H9 (cell line): ENCODE measurements around the gene AGMO. TPM values are rescaled to one million over a fixed set of nuclear protein-coding genes. Genes with fewer than 3 reads are reported as not detected.

Experiments
- DNase-seq: peaks from one replicate; pipeline ENCODE4 v3.0.0-alpha.2; 2017
- H2AFZ ChIP-seq: one replicate; pipeline ENCODE4 v1.6.1; 2013; ENCODE audit warnings: mild to moderate bottlenecking, low read length, control low read depth, moderate library complexity
- H2AK5ac ChIP-seq: 2 replicates; pipeline ENCODE4 v1.6.1; 2013; ENCODE audit warnings: low read length, control low read depth, mixed read lengths; ENCODE audit not compliant: insufficient read length
- H2BK120ac ChIP-seq: one replicate; pipeline ENCODE4 v1.6.1; 2013; ENCODE audit warnings: low read depth, mild to moderate bottlenecking, low read length, control low read depth, inconsistent platforms; ENCODE audit not compliant: poor library complexity, severe bottlenecking
- H2BK12ac ChIP-seq: 2 replicates; pipeline ENCODE4 v1.6.1; 2013; ENCODE audit warnings: low read length, control low read depth, mixed read lengths, low read depth; ENCODE audit not compliant: insufficient read length
- H2BK15ac ChIP-seq: 2 replicates; pipeline ENCODE4 v1.6.1; 2013; ENCODE audit warnings: low read depth, low read length, control low read depth
- H2BK20ac ChIP-seq: one replicate; pipeline ENCODE4 v1.6.1; 2013; ENCODE audit warnings: low read depth, mild to moderate bottlenecking, low read length, control low read depth, inconsistent platforms; ENCODE audit not compliant: poor library complexity, severe bottlenecking
- H2BK5ac ChIP-seq: 2 replicates; pipeline ENCODE4 v1.6.1; 2013; ENCODE audit warnings: low read length, control low read depth, mixed read lengths; ENCODE audit not compliant: insufficient read length
- H3K14ac ChIP-seq: 2 replicates; pipeline ENCODE4 v1.6.1; 2013; ENCODE audit warnings: low read length, control low read depth; ENCODE audit not compliant: insufficient read depth
- H3K18ac ChIP-seq: 2 replicates; pipeline ENCODE4 v1.6.1; 2013; ENCODE audit warnings: low read depth, mild to moderate bottlenecking, mixed read lengths, low read length, control low read depth; ENCODE audit not compliant: insufficient read length
- H3K23ac ChIP-seq: 2 replicates; pipeline ENCODE4 v1.6.1; 2013; ENCODE audit warnings: low read length, control low read depth, mixed read lengths, low read depth; ENCODE audit not compliant: insufficient read length
- H3K23me2 ChIP-seq: 2 replicates; pipeline ENCODE4 v1.6.1; 2013; ENCODE audit warnings: low read depth, mild to moderate bottlenecking, mixed read lengths, low read length, control low read depth; ENCODE audit not compliant: insufficient read length, poor library complexity, severe bottlenecking
- H3K27ac ChIP-seq: 2 replicates; pipeline ENCODE4 v1.5.1; 2013; ENCODE audit warnings: low read length, control low read depth, mixed read lengths, low read depth; ENCODE audit not compliant: insufficient read length
- H3K27me3 ChIP-seq: 2 replicates; pipeline ENCODE4 v1.6.1; 2013; ENCODE audit warnings: low read length, control low read depth, inconsistent platforms; ENCODE audit not compliant: insufficient read depth
- H3K4ac ChIP-seq: 2 replicates; pipeline ENCODE4 v1.6.1; 2013; ENCODE audit warnings: low read depth, mild to moderate bottlenecking, control low read depth, inconsistent platforms, low read length, moderate library complexity
- H3K4me1 ChIP-seq: 2 replicates; pipeline ENCODE4 v1.6.1; 2013; ENCODE audit warnings: low read length, control low read depth, inconsistent platforms; ENCODE audit not compliant: insufficient read depth
- H3K4me2 ChIP-seq: 2 replicates; pipeline ENCODE4 v1.6.1; 2013; ENCODE audit warnings: low read length, control low read depth, mixed read lengths; ENCODE audit not compliant: insufficient read length, insufficient read depth
- H3K56ac ChIP-seq: 2 replicates; pipeline ENCODE4 v1.6.1; 2013; ENCODE audit warnings: low read depth, mild to moderate bottlenecking, mixed read lengths, low read length, control low read depth; ENCODE audit not compliant: insufficient read length
- H3K79me1 ChIP-seq: 2 replicates; pipeline ENCODE4 v1.6.1; 2013; ENCODE audit warnings: low read depth, mild to moderate bottlenecking, moderate library complexity, low read length, control low read depth, inconsistent platforms; ENCODE audit not compliant: insufficient read depth, poor library complexity, severe bottlenecking
- H3K79me2 ChIP-seq: 2 replicates; pipeline ENCODE4 v1.6.1; 2013; ENCODE audit warnings: low read length, control low read depth, inconsistent platforms; ENCODE audit not compliant: insufficient read depth
- H3K9ac ChIP-seq: 2 replicates; pipeline ENCODE4 v1.6.1; 2013; ENCODE audit warnings: low read length, control low read depth, mixed read lengths; ENCODE audit not compliant: insufficient read length; ENCODE audit errors: extremely low read depth
- H3K9me3 ChIP-seq: one replicate; pipeline ENCODE4 v1.6.1; 2013; ENCODE audit warnings: low read depth, low read length, inconsistent platforms; ENCODE audit not compliant: control insufficient read depth
- H3T11ph ChIP-seq: one replicate; pipeline ENCODE4 v1.6.1; 2013; ENCODE audit warnings: mild to moderate bottlenecking, low read length, control low read depth, inconsistent platforms
- H4K20me1 ChIP-seq: one replicate; pipeline ENCODE4 v1.6.1; 2013; ENCODE audit not compliant: control insufficient read depth, insufficient read length, insufficient read depth
- H4K5ac ChIP-seq: 2 replicates; pipeline ENCODE4 v1.6.1; 2013; ENCODE audit warnings: low read depth, mild to moderate bottlenecking, mixed read lengths, low read length, control low read depth; ENCODE audit not compliant: insufficient read length
- H4K8ac ChIP-seq: replicated peaks from 2 replicates; pipeline ENCODE4 v1.6.1; 2013; ENCODE audit warnings: low read length, control low read depth, mixed read lengths, low read depth; ENCODE audit not compliant: insufficient read length
- H4K91ac ChIP-seq: 2 replicates; pipeline ENCODE4 v1.6.1; 2013; ENCODE audit warnings: low read depth, mild to moderate bottlenecking, moderate library complexity, mixed read lengths, low read length, control low read depth; ENCODE audit not compliant: insufficient read length
- H3K27ac Mint-ChIP-seq, 3 experiments: 2 replicates in 2 of 3; 3 replicates in 1 of 3; pipeline ENCODE4 v1.8.0; 2020 to 2021; ENCODE audit warnings: mixed read lengths in 3 of 3, mild to moderate bottlenecking in 1 of 3, moderate library complexity in 1 of 3
- H3K27me3 Mint-ChIP-seq: 2 replicates; pipeline ENCODE4 v1.8.0; 2021; ENCODE audit warnings: low read depth, mild to moderate bottlenecking, moderate library complexity, mixed read lengths
- H3K36me3 Mint-ChIP-seq, 3 experiments: 2 replicates in 2 of 3; 3 replicates in 1 of 3; pipeline ENCODE4 v1.8.0; 2020 to 2021; ENCODE audit warnings: low read depth in 3 of 3, mixed read lengths in 3 of 3; ENCODE audit not compliant: insufficient read depth in 1 of 3
- H3K4me1 Mint-ChIP-seq, 2 experiments: 2 replicates each; pipeline ENCODE4 v1.8.0; 2020; ENCODE audit warnings: mixed read lengths in 2 of 2
- H3K4me3 Mint-ChIP-seq, 2 experiments: 2 replicates in 1 of 2; 3 replicates in 1 of 2; pipeline ENCODE4 v1.8.0; 2020 to 2021; ENCODE audit warnings: mild to moderate bottlenecking in 2 of 2, mixed read lengths in 2 of 2, moderate library complexity in 1 of 2
- H3K9me3 Mint-ChIP-seq, 2 experiments: 2 replicates in 1 of 2; 3 replicates in 1 of 2; pipeline ENCODE4 v1.8.0; 2020; ENCODE audit warnings: mild to moderate bottlenecking in 2 of 2, mixed read lengths in 2 of 2, moderate library complexity in 1 of 2
- WGBS: extraction: QIAGEN DNeasy Blood & Tissue Kit; methylation state at CpG from one replicate; pipeline ENCODE4 v1.1.7; 2013; ENCODE audit warnings: missing lambda C conversion rate, low lambda C conversion rate, mixed read lengths; ENCODE audit not compliant: insufficient read length; ENCODE audit errors: extremely low coverage; 5-methylcytosine and 5-hydroxymethylcytosine counted together
- total RNA-seq: library from RNA; stranded (reverse); gene quantifications from 2 replicates; pipeline ENCODE4 v1.2.1, GENCODE V29; 2021
- TF ChIP-seq, protein P1 (sequence below): fragments of 200-600 bp; sonication (generic); conservative IDR thresholded peaks from 3 replicates; pipeline ENCODE4 v1.8.0; 2021; ENCODE audit warnings: antibody characterized with exemption, mild to moderate bottlenecking

The AGMO gene
- total RNA-seq, 1 experiment from 2014 or later = 0.70 TPM

DNA sequence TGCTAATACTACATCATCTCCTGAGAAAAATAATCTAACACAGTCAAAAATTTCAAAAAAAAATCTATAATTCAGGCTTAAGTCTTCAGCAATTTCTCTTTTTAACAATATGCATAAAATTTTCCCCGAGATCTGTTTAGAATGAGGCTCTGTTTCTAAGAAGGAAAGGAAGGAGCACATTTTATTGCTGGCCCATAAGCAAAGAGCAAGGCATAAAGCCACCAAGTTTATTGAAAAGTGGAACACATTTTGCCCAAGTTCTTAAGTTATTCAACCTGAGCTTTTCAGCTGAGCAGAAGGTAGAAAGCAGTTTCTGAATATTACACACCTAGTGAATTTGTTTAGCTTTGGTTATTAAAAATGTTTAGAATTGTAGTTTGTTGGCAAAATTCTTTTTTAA, 73.9 kb downstream of the AGMO start:
- no peak for DNase-seq
- Histone ChIP-seq H3K79me1 (no peaks in the 10 kb centered on the region), H4K8ac (no peak overlapping the region), H2BK15ac (no peak overlapping the region), H3K4me2 (no peak overlapping the region), H3K79me2 (no peaks in the 10 kb centered on the region), H2BK12ac (no peak overlapping the region), H3K9me3 (no peaks in the 10 kb centered on the region), H3K4me1 (no peaks in the 10 kb centered on the region), H3K23me2 (no peaks in the 10 kb centered on the region), H3T11ph (no peak overlapping the region), H2BK120ac (no peak overlapping the region), H2AFZ (no peak overlapping the region), H3K23ac (no peak overlapping the region), H3K9ac (no peak overlapping the region), H3K18ac (no peak overlapping the region), H4K91ac (no peak overlapping the region), H3K27ac (no peak overlapping the region), H2BK5ac (no peak overlapping the region), H4K20me1 (no peaks in the 10 kb centered on the region), H4K5ac (no peak overlapping the region), H3K4ac (no peak overlapping the region), H3K14ac (no peak overlapping the region), H3K27me3 (no peaks in the 10 kb centered on the region), H3K56ac (no peak overlapping the region), H2AK5ac (no peak overlapping the region), H2BK20ac (no peak overlapping the region)
- TF ChIP-seq, protein P1, sequence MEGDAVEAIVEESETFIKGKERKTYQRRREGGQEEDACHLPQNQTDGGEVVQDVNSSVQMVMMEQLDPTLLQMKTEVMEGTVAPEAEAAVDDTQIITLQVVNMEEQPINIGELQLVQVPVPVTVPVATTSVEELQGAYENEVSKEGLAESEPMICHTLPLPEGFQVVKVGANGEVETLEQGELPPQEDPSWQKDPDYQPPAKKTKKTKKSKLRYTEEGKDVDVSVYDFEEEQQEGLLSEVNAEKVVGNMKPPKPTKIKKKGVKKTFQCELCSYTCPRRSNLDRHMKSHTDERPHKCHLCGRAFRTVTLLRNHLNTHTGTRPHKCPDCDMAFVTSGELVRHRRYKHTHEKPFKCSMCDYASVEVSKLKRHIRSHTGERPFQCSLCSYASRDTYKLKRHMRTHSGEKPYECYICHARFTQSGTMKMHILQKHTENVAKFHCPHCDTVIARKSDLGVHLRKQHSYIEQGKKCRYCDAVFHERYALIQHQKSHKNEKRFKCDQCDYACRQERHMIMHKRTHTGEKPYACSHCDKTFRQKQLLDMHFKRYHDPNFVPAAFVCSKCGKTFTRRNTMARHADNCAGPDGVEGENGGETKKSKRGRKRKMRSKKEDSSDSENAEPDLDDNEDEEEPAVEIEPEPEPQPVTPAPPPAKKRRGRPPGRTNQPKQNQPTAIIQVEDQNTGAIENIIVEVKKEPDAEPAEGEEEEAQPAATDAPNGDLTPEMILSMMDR = no peak
- Mint-ChIP-seq H3K4me1 (no peaks in the 10 kb centered on the region), H3K27me3 (no peaks in the 10 kb centered on the region), H3K36me3 (no peaks in the 10 kb centered on the region), H3K4me3 (no peak overlapping the region), H3K9me3 (no peaks in the 10 kb centered on the region), H3K27ac (no peak overlapping the region)
- WGBS = no CpG with 5 or more reads among the region's 1 CpG
